GM12878 (cell line): ENCODE data around the gene NELFE. TPM values are rescaled to one million over a fixed set of nuclear protein-coding genes. Genes with fewer than 3 reads are reported as not detected.

Experiments used
- ATAC-seq: fragments of 200-7000 bp; cut with Tn5 transposase; 3 replicates; pipeline ENCODE4 v1.9.1; 2020; ENCODE audit warnings: mild to moderate bottlenecking, moderate library complexity
- BruUV-seq: library from RNA; stranded (reverse); fragments of 400-500 nt; replicated peaks from 2 replicates; lab custom pipeline; 2021; lab: Mats Ljungman, UMichigan
- CTCF ChIA-PET: fragments of 300-600 bp; sonication (Branson Sonifier 250); formaldehyde crosslinking; extraction: SDS; loops from one replicate; lab custom pipeline; 2021; ENCODE audit warnings: inconsistent platforms; lab: Yijun Ruan, JAX
- POLR2A ChIA-PET: fragments of 350-600 bp; formaldehyde crosslinking; extraction: SDS; loops from one replicate; lab custom pipeline; 2021; ENCODE audit warnings: inconsistent platforms; lab: Charles Lee
- RAD21 ChIA-PET: fragments of 300-600 bp; sonication (Branson Sonifier 250); formaldehyde crosslinking; loops from one replicate; lab custom pipeline; 2023; ENCODE audit warnings: antibody characterized with exemption; ENCODE audit not compliant: unreplicated experiment; lab: Charles Lee
- SMC1A ChIA-PET: fragments of 300-600 bp; sonication (Branson Sonifier 250); formaldehyde crosslinking; loops from one replicate; lab custom pipeline; 2023; ENCODE audit not compliant: unreplicated experiment, uncharacterized antibody; lab: Charles Lee
- DNase-seq: peaks from one replicate; pipeline ENCODE4 v3.0.0-alpha.2; 2011; ENCODE audit warnings: low read depth, low spot score
- FAIRE-seq: peaks from 3 replicates; lab custom pipeline; 2011; peaks lifted over from hg19 to GRCh38; lab: Jason Lieb, UNC
- H2AFZ ChIP-seq: 2 replicates; pipeline ENCODE4 v1.6.0; 2011; ENCODE audit warnings: low read depth, low read length, control low read depth; ENCODE audit not compliant: control insufficient read depth
- H3K27ac ChIP-seq: 2 replicates; pipeline ENCODE4 v1.5.1; 2011; ENCODE audit warnings: control low read depth; ENCODE audit not compliant: control insufficient read depth, insufficient read depth
- H3K27me3 ChIP-seq, 2 experiments: replicated peaks in 1 of 2; 2 replicates each; pipeline versions ENCODE4 v1.6.0 to v1.6.1; 2011; ENCODE audit warnings: low read length in 1 of 2; ENCODE audit not compliant: control insufficient read depth in 2 of 2, insufficient read depth in 2 of 2
- H3K36me3 ChIP-seq, 2 experiments: 2 replicates each; pipeline ENCODE4 v1.5.1; 2011; ENCODE audit warnings: low read length in 1 of 2; ENCODE audit not compliant: control insufficient read depth in 2 of 2, insufficient read depth in 2 of 2
- H3K4me1 ChIP-seq: 2 replicates; pipeline ENCODE4 v1.6.1; 2011; ENCODE audit warnings: mild to moderate bottlenecking, low read length, moderate library complexity, mixed read lengths; ENCODE audit not compliant: control insufficient read depth, insufficient read depth
- H3K4me2 ChIP-seq: 2 replicates; pipeline ENCODE4 v1.6.0; 2011; ENCODE audit warnings: control low read depth; ENCODE audit not compliant: control insufficient read depth, insufficient read depth
- H3K4me3 ChIP-seq: fragments of 200-600 bp; sonication (generic); 2 replicates; pipeline ENCODE4 v1.5.1; 2016
- H3K79me2 ChIP-seq: 2 replicates; pipeline ENCODE4 v1.6.0; 2011; ENCODE audit warnings: low read length; ENCODE audit not compliant: control insufficient read depth, insufficient read depth
- H3K9ac ChIP-seq: 2 replicates; pipeline ENCODE4 v1.8.0; 2011; ENCODE audit warnings: low read length, control low read depth, mixed read lengths; ENCODE audit not compliant: control insufficient read depth, insufficient read depth
- H3K9me3 ChIP-seq: replicated peaks from 3 replicates; pipeline ENCODE4 v1.5.1; 2011; ENCODE audit warnings: mild to moderate bottlenecking, low read length; ENCODE audit not compliant: control insufficient read depth, insufficient read depth
- H4K20me1 ChIP-seq: 2 replicates; pipeline ENCODE4 v1.6.0; 2011; ENCODE audit not compliant: control insufficient read depth, insufficient read depth
- BCL11A ChIP-seq: IDR thresholded peaks from 2 replicates; pipeline ENCODE4 v1.6.1; 2011; ENCODE audit warnings: low read depth, low read length
- CBFB ChIP-seq: IDR thresholded peaks from 2 replicates; pipeline ENCODE4 v1.6.1; 2016; ENCODE audit warnings: antibody characterized with exemption, low read depth
- TCF7 ChIP-seq: IDR thresholded peaks from 2 replicates; pipeline ENCODE4 v1.6.1; 2014; ENCODE audit warnings: antibody characterized with exemption, borderline replicate concordance
- ZNF207 ChIP-seq: fragments of 450-650 bp; IDR thresholded peaks from 2 replicates; pipeline ENCODE4 v1.6.1; 2014; ENCODE audit warnings: antibody characterized with exemption, mild to moderate bottlenecking, borderline replicate concordance
- WGBS: methylation state at CpG from one replicate; pipeline ENCODE4 v1.1.6; 2016; ENCODE audit warnings: low lambda C conversion rate; ENCODE audit not compliant: insufficient replicate concordance, insufficient coverage; ENCODE audit errors: missing lambda C conversion rate; 5-methylcytosine and 5-hydroxymethylcytosine counted together
- in situ Hi-C: fragments of 300-500 bp; cut with MboI; formaldehyde crosslinking; loops from 9 replicates; pipeline ENCODE4 v1.14.3; 2018; ENCODE audit warnings: mixed read lengths
- intact Hi-C: fragments of 100-400 bp; cut with micrococcal nuclease; formaldehyde crosslinking; loops from one replicate; pipeline ENCODE4 v1.14.2; 2022; ENCODE audit not compliant: unreplicated experiment
- polyA plus RNA-seq, 11 experiments: library from polyadenylated mRNA; depleted of rRNA in 4 of 11; unstranded in 6 of 11; stranded (reverse) in 5 of 11; fragments of >200 nt; fragmentation: Nextera tagmentation in 4 of 11; fragmentation: Illumina TruSeq in 1 of 11; extraction: Ambion mirVana in 4 of 11; extraction: Trizol in 1 of 11; gene quantifications; 1 replicate in 1 of 11; 2 replicates in 10 of 11; pipeline versions ENCODE4 v1.2.1 to v1.2.3, GENCODE V29; 2011 to 2016; ENCODE audit warnings: inconsistent platforms in 2 of 11, missing spikeins in 2 of 11, low read depth in 1 of 11
- total RNA-seq, 4 experiments: library from RNA; depleted of rRNA in 3 of 4; stranded (reverse); fragments of >200 nt in 3 of 4; fragmentation: Illumina TruSeq in 1 of 4; extraction: Trizol in 1 of 4; gene quantifications; 2 replicates each; pipeline versions ENCODE4 v1.2.1 to v1.2.3, GENCODE V29; 2013 to 2021

The NELFE gene
- total and polyA plus RNA-seq, 10 of the 15 experiments (the other 5 are each of a cell fraction or from before 2014, with no cell fraction given): 8.5 to 105 (median 59.7) TPM

DNA sequence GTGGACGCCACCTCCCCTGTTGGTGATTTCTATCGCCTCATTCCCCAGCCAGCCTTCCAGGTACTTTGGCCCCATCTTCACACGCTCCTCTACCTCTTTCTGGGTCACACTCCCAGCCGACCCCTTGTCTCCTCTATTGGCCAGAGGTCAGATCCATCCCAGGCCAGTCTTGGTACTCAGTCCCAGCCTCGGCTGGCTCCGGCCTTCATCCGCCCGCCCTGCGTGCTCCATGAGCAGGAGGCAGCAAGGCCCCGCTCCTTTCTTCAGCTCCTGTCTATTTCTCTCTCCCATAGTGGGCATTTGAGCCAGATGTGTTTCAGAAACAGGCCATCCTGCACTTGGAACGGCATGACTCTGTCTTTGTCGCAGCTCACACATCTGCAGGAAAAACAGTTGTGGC, 2.8 kb upstream of the NELFE start:
- H3K79me2 ChIP-seq: peaks cover 27% of the 10 kb centered on the region
- TF ChIP-seq ZNF207 (no peak), CBFB (no peak)
- CTCF ChIA-PET: interaction anchor here (0.5 kb wide), 1 partner anchor 257 kb away, joined by 3 read pairs; no protein-coding TSS in a partner anchor
- no peak overlapping the region for H3K27ac ChIP-seq
- peaks cover 11% of the 10 kb centered on the region for H3K4me1 ChIP-seq
- DNase-seq (no peak), ATAC-seq (no peak), FAIRE-seq (no peak)
- RAD21 ChIA-PET: no interaction called here
- intact Hi-C loops: no loop called here
- POLR2A ChIA-PET: interaction anchor here (0.6 kb wide), 1 partner anchor 804 kb away, joined by 3 read pairs; no protein-coding TSS in a partner anchor
- no peaks in the 10 kb centered on the region for H3K27me3 ChIP-seq
- H3K4me2 ChIP-seq: no peak overlapping the region
- no peak overlapping the region for H3K9ac ChIP-seq
- no peaks in the 10 kb centered on the region for H3K9me3 ChIP-seq
- SMC1A ChIA-PET: no interaction called here
- 96% methylated on average over 12 of the region's 12 CpGs for WGBS
- in situ Hi-C loops: no loop called here
- no peak overlapping the region for H3K4me3 ChIP-seq
- BruUV-seq: no TSS peak
- H4K20me1 ChIP-seq: no peaks in the 10 kb centered on the region
- no peak overlapping the region for H2AFZ ChIP-seq
- H3K36me3 ChIP-seq: peaks cover 13 to 25% of the 10 kb centered on the region in 2 experiments

DNA sequence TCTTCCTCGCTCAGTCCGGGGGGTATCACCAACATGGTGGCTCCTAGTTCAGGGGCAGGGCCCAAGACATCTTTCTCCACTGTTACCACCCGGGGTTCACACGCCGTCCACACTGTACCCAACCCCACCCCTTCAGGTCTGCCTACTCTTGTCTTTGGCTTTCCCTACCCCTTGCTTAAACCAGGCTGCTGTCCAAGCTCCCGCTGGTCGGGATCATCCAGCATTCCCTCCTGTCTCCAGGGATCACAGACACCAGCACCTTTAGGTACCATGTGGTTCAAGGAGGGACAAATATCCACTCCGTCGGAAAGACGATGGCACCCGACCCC, 395 bp downstream of the NELFE start:
- WGBS: 8% methylated on average over 11 of the region's 11 CpGs
- Histone ChIP-seq H3K27me3 (no peaks in the 10 kb centered on the region), H3K4me1 (peaks cover 11% of the 10 kb centered on the region), H3K9ac (peak overlapping the region; percentile 93), H3K36me3 (peaks cover 9 to 26% of the 10 kb centered on the region in 2 experiments)
- ChIA-PET CTCF (interaction anchor here (0.9 to 2.5 kb wide), 3 partner anchors 13 to 473 kb away, joined by 3 to 7 read pairs (median 5); partner anchors contain the start of gene DXO), RAD21 (interaction anchor here (2.0 kb wide), 1 partner anchor 14 kb away, joined by 11 read pairs; the partner anchor contains the start of gene DXO)
- no TSS peak for BruUV-seq
- intact Hi-C loops: no loop called here
- TF ChIP-seq TCF7 (0 out of 2 replicates have a peak, but pooled peaks have one; percentile 5), BCL11A (no peak)
- TF ChIP-seq, all 136 proteins: peak for 1
- peak overlapping the region; percentile 92 for H3K4me2 ChIP-seq
- POLR2A ChIA-PET: interaction anchor here (0.6 to 4.4 kb wide), 4 partner anchors 15 to 342 kb away, joined by 3 to 48 read pairs (median 3); partner anchors contain the start of genes DXO and GPSM3
- peak overlapping the region; percentile 92 for H2AFZ ChIP-seq
- ATAC-seq (peak; percentile 26), FAIRE-seq (no peak), DNase-seq (no peak)
- SMC1A ChIA-PET: interaction anchor here (0.9 to 2.5 kb wide), 2 partner anchors 13 to 127 kb away, joined by 3 to 17 read pairs; partner anchors contain the start of gene DXO
- H3K79me2 ChIP-seq: peaks cover 27% of the 10 kb centered on the region
- peak overlapping the region; percentile 99 for H3K4me3 ChIP-seq
- H3K9me3 ChIP-seq: no peaks in the 10 kb centered on the region
- in situ Hi-C loops: no loop called here
- peak overlapping the region; percentile 84 for H3K27ac ChIP-seq
- H4K20me1 ChIP-seq: no peaks in the 10 kb centered on the region
